CD4-positive, alpha-beta T cell treated with Interferon alpha-2 for 1 hour (primary cell): ENCODE results near the gene SLC6A6.
A peak's percentile ranks its signal among the peaks of the same experiment; 100 is the strongest.

Experiments used
- DNase-seq, 2 donors: peaks; one replicate each; pipeline ENCODE4 v3.0.0-alpha.2; 2020 to 2022

Gene SLC6A6

DNA sequence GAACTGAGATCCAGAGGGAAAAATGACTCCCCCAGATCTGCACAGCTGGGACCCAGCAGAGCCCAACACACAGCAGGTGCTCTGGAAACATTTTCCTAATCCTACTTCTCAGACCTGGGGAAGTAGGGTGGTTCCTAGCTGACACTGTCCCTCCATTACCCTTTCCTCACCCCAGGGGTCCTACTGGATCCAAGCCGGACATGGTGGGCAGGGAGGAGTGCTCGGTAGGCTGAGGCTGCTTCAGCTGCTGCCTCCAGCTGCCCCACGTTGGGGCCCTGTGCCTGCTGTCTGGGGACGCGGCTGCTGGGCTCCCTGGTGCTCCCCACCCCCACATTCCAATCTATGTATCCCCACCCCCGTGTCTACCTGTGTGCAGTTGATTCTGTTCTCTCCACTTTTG, 29.8 kb upstream of the SLC6A6 start:
- DNase-seq = no peak

DNA sequence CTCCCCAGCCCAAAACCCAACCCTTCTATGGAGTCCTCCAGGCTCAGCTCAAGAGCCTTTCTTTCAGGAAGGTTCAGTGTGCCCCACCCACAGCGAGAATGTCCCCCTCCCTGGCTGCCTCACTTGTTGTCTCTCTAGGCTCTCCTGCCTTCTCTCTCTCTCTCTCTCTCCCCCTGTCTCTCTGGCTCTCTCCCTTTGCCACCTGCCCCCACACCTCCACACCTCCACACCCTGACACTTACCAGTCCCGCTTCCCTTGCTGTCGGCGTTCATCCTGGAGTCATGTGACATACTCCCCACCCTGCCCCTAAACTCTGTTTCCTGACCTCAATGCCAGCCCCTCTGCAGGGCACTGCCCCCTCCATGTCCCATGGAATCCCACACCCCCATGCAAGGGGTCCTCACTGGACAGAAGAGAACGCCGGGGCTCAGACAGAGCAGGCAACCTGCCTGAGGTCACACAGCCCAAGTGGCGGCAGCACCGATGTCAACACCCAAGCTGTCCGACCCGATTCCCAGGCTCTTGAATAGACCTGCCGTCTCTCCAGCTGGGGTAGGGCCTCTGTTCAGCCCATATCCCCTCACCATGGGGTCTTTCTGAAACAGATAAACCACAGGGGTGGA, 28.5 kb upstream of the SLC6A6 start:
- DNase-seq = no peak

DNA sequence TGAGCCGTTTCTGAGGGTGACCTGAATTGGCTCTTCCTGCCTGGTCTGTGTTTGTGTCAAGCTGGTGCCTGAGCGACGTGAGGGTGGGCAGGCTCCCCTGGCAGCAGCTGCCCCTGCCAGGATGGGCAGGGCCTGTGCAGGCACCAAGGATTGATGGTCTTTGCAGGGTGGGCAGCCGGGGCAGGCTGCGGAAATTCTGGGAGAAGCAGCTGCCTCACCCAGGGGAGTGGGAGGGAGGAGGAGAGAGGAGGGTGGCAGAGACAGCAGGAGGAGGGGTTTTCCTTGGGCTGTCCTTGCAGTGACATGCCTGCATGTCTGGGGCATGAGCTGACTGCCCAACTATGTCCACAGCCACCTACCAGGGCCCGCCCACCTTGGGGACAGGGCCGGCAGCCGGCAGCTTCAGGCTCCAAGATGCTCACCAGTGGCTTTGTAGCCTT, 27.9 kb upstream of the SLC6A6 start:
- DNase-seq = no peak

DNA sequence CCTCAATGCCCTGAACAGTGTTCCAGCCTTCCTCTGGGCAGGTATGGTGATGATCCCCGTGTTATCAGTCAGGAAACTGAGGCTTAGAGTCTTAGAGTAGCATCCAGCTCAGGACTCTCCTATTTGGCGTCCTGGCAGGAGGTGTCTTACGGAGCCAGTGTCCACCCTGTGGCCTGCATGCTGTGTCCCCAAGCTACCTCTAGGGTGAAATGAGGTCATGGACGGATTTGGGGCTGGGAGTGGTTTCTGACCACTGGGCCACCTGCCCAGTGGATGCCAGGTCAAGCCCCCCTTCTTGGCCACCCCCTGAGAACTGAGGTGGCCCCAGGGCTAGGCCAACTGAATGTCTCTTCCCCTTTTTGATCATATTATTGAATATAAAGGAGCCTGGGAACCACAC, 27.2 kb upstream of the SLC6A6 start:
- no peak for DNase-seq

DNA sequence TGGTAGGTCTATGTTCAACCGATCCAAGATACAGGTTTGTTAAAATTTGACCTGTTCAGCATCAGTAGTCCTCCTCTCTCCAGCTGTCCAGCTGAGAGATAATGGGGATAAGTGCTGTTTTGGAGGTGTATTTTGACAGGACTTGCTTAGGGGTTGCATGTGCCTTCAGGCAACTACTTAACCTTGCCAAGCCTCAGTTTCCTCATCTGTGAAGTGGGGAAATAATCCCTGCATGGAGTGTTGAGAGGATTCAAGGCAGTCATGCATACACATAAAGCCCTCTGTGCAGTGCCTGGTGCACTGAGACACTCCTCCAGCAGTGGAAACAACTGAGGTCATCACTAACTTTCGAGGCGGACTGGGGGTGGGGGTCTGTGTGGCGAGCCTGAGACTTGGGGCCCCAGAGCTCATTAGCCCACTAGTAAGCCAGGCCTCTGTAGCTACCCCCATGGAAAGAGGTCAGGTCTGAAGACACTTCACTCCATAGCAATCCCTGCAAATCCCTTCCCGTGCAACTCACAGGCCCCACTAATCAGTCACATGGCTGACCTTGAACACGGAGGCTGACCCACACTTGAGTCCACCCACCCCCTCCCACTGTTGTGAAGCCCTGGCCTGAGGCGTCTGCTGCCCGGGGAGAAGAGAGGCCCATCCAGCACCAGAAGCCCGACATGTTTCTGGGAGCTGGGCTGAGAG, 25.9 kb upstream of the SLC6A6 start:
- no peak for DNase-seq

DNA sequence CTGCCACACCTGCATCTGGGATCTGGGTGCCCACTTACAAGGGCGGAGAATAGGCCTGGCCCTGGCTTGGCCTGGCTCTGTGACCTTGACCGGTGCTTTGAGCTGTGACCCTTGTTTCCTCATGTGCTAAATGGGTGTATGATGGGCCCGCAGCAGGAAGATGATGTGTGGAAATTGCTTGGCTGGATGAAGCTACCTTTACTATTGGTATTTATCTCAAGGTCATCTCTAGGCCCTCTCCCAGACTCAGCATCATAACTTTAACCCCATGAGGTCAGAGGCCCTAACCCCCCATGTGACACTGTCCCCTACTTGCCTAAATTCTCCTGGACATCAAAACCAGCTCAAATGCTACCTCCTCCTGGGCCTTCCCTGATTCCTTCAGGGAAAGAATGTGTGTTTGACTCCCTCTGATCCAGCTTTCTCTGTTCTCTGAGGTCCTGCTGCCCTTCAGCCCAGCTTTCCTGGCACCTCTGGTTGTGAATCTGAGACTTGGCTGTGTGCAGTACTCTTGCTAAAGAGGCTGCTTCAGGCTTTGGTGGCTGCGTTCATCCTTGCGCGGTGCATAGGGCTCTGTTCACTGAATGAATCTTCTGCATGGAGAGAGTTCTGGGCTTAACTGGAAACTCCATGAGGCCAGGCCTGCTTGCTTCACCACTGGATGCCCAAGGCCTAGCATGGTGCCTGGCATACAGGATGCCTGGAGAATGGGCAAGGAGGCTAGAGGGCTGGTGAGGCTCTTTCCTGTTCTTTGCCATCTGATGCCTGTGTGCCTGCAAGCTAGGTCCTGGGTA, 25.2 kb upstream of the SLC6A6 start:
- no peak for DNase-seq

DNA sequence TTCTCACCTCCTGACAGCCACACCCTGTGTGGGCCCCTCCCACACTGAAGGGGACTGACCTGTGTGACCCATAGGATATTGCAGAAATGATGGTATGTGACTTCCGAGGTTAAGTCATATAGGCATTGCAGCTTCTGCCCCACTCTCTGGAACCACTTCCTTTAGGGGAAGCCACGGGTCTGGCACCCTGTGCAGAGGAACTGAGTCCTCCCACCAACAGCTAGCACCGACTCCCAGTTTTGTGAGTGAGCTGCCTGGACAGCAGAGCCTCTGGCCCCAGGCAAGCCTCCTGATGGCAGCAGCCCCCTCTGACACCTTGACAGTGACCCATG, 24.6 kb upstream of the SLC6A6 start:
- DNase-seq = peak; percentile 62 to 73

DNA sequence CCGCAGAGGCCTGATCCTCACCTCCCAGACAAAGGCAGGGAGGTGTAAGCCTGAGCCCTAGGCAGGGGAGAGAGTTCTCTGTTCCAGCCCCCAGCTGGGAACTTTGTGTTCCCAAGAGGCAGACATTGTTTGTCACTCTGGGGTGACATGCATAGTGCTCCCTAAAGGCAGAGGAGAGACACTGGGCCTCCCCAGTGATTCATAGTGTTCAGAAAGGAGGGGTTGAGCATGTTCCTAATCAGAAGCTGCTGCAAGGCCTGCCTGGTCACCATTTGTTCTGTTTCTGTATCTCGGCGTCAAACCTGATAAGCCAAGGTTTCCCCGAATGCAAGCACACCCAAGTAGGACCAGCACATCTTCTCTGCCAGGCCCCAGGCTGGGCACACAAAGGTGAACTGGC, 24.0 kb upstream of the SLC6A6 start:
- DNase-seq = peak in 1 of 2 donors; percentile 12

DNA sequence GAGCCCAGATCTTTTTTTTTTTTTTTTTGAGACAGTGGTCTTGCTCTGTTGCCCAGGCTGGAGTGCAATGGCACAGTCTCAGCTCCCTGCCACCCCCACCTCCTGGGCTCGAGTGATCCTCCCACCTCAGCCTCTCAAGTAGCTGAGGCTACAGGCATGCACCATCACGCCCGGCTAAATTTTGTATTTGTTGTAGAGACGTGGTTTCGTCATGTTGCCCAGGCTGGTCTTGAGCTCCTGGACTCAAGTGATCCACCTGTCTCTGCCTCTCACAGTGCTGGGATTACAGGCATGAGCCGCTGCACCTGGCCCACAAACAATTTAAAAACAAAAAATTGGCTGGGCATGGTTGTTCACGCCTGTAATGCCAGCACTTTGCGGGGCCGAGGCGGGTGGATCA, 22.6 kb upstream of the SLC6A6 start:
- no peak for DNase-seq

DNA sequence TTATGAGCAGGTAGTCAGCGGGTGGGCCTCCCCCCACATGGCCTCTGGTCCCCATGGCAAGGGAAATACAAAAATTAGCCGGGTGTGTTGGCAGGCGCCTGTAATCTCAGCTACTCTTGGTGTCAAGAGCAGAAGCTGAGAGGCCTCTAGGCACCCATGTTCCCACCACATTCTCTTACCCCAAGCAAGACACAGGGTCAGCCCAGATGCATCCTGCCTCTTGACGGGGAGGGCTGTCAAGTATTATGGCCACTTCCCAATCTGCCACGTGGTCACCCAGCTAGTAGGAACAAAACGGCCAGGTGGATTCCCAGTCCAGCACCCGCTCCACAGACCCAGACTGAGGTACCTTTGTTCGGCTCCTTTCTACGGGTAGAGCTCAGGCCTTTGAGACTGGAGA, 16.2 kb upstream of the SLC6A6 start:
- no peak for DNase-seq

DNA sequence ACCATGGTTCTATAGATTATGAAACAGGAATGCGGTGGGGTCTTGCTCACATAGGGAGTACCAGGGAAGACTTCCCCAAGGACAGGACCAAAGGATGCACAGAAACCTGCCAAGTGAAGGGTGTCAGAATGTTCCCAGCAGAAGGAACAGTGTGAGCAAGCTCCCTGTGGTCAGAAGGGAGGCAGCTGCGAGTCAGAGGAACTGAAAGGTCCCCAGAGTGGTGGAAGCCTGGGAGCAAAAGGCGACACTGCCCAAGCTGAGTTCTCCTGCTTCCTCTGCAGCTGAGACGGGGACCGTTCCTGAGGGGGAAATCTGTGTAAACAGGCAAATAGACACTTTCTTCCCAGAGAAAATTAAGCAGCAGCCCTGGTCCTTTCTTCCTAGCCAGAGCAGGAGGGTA, 14.2 kb upstream of the SLC6A6 start:
- DNase-seq = peak in 1 of 2 donors; percentile 14

DNA sequence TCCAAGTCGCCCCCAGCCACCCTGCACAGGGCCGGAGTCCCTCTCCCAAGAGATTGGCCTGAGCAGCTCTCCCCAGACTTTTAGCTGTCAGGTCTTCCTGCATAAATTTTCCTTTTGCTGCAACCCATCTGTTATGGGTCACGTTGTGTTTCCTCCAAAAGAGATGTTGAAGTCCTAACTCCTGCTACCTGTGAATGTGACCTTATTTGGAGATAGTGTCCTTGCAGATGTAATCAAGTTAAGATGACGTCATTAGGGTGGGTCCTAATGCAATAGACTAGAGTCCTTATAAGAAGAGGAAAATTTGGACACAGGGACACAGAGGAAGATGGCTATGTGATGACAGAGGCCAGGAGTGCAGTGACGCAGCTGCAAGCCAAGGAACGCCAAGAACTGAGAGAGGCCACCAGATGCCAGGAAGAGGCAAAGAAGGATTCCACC, 13.2 kb upstream of the SLC6A6 start:
- no peak for DNase-seq

DNA sequence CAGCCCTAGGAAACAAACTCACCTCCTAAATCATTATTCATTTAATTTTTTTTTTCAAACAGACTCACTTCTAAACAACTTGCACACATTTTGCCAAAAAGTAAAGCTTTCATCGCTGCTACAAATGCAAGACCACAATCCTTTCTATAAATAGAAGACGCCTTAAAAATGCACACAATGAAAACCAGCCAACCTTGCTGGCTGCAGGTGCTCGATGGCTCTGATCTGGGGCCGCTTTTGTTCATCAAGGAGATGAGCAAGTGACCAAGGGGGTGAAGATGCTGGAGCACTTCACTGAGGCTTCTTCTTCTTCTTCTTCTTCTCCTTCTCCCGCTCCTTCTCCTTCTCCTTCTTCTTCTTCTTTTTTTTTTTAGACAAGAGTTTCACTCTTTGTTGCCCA, 12.7 kb upstream of the SLC6A6 start:
- no peak for DNase-seq

DNA sequence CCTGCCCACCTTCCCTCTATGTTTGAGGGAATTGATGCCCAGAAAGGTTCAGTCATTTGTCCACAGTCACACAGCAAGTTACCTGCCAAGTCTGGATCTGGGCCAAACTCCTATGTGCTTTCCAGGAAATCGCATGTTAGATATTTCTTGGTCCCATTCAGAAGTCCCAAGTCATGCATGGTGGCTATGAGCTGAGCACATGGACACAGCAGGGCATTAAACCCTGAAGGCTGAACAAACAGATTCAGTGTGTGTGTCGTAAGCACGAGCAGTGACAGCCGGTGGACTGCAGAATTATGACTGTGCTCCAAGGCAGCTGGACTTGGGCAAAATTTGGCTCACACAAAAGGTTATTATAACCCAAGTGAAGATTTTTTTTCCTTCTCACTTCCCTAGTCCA, 11.4 kb upstream of the SLC6A6 start:
- DNase-seq = peak in 1 of 2 donors; percentile 19

DNA sequence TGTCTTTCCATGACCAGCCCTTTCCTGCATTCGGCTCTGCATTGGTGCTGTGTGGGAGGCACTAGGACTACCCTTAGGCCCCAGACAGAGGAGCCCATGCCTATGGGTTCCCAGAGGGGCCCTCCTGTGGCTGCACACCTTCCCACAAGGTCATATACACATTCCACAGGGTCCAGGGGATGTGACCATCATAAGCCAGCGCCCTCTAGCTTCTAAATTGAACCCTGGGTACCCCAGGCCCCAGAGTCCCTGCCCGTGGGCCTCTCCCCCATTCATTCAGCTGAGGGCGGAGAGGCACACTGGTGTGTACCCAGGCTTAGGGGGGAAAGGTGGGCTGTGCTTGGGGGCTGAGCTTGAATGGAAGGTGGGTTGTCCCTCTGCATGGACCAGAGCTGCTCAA, 10.2 kb upstream of the SLC6A6 start:
- no peak for DNase-seq

DNA sequence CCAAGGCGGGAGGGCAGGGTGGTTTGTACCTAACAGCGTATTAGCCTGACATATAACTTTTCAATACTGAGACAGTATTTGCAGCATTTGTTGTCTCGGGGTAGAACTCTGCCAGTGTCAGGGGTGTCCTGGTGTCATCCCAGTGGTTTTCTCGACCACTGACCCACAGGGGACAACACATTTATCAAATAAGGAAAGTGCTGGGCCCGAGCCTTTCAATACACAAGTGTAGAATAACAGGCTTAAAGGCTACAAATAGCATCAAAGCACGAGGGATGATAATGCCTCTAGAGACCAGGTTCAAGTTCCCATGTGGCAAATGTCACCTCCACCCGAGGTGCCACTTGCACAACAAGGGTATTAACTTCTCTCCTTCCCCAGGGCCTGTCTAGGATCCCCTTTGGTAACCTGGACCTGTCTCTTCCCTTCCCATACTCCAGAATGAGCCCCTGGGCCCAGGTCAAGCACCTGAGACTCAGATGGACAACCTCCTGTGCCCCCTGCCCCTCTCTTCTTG, 9.5 kb upstream of the SLC6A6 start:
- DNase-seq = no peak

DNA sequence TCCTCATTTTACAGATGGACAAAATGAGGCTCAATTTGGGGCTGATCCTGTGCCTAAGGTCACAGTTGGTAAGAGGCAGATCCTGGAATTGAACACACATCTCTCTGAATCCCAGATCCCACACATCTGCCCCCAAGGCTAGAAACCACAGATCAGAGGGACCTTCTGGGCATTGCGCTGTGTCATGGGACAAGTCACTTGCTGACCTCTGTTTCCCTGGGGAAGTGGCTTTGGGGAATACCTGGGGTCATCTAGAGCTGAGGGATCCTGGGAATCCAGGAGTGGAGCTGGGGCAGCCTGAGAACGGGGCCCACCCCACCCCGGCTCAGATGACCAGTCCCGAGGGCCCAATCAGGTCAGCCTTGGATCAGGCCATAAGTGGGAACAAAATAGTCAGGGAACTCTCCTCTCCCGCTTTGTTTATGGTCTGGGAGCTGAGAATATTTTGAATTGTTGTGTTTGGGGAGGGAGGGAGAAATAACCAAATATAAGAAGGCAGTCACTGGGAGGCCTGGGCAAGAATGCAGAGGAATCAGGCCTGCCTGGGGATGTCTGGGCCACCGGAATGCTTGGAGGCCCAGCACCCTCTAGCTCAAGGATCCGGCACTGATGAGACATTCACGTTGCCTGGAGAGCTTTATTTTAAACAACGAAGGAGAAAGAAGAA, 8.8 kb upstream of the SLC6A6 start:
- no peak for DNase-seq

DNA sequence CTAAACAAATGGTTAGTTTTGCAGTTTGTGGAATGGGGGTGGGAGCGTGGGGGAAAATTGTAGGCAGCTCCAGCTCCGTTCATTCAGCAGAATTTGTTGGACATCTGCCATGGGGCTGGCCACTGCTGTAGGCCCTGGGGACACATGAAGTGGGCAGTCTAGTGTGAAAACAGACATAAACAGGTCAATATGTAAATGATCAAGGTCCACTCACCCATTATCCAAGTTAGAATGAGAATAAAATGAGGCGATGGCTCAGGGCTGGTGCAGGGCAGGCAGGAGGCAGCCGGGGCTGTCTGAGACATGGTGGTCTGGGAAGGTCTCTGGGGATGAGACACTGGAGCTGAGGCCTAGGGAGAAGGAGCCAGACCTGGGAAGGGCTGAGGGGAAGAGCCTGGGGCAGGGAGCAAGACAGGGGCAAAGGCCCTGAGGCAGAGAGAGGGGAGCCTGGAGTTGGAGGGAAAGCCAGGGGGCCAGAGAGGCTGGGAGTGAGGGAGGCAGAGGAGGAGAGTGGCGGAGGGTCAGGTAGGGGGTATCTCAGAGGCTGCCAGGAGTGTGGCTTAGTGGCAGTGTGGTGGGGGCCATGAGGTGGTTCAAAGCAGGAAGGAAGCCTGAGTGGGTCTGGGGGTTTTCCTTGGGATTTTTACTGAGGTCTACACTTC, 6.2 kb upstream of the SLC6A6 start:
- DNase-seq = no peak

DNA sequence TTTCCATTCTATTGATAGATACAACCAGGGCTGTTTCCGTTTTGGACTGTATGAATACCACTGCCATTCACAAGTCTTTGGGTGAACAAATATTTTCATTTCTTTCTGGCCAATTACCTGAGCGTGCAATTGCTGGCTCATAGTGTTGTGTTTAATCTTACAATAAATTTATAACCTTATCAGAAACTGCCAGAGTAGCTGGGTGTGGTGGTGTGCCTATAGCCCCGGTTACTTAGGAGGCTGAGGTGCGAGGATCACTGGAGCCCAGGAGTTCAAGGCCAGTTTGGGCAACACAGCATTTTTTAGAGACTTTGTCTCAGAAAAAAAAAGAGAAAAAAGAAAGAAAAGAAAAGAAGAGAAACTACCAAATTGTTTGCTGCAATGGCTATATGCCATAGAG, 5.4 kb upstream of the SLC6A6 start:
- DNase-seq = no peak

DNA sequence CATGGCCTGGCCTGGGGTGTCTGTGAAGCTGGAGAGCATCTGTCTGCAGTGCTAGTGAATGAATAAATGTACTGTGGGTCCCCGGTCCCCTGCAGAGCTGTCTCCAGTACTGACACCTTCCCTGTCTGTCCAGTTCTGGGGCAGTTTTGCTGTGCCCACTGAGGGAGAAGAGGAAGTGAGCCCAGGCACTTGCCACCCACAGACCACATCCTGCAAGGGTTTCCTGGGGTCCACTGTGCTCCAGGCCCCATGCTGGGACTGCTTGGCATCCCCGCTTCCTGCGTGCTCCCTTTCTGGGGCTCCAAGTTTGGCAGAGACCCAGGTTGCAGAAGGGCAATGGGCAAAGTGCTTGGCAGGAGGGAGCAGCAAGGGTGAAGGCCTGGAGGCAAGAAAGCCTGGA, 4.9 kb upstream of the SLC6A6 start:
- DNase-seq = peak in 1 of 2 donors; percentile 15

DNA sequence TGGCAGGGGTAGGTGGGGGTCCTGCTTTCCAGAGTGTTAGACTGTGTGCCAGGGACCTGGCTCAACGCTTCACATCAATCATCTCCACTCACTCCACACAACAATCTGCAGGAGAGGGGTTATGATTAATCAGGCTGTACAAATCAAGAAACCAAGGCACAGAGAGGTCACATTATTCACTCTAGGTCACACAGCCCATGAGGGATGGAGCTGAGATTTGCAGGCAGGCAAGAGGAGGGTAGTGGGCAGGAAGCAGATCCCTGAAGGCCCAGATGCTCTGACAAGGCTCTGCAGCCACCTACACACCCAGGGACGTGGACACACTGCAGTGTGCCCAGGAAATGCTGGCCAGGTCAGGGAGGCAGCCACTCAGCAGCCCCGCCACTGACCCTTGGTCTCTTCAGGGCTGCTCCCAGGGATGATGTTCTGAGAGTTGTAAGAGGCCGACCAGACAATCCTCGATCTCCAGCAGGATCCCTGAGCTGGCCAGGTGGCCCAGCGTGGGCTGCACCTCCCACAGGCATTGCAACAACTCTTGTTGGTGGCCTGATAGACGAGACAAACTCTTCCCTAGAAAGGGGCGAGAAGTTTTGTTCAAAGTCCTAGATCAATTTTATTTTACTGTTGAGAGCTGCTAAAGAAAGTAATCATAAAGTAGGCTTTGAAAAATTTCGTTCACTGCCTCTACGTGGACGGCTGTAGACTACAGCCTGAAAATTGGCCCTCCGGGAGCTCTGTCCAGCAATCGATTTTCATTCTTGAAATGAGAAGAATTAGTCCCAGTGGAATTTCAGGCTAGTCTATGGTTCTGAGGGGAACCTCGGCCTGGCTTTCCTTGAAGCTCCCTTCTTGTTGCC, 4.2 kb upstream of the SLC6A6 start:
- DNase-seq = no peak

DNA sequence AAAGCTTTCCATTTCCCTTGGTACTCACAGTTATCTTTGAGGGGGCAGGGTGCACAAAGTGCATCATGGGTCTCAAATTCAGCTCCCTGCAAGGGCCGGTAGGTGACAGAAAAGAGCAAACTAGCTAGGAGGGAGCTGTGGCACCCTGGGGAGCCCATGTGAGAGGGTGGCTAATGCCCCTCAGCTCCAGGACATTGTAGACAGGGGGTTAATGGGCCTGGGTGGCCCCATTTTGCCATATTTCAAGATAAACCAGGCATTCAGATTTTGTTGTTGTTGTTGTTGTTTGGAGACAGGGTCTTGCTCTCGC, 3.7 kb upstream of the SLC6A6 start:
- no peak for DNase-seq
